Fibroblast of upper back skin (primary cell): ENCODE measurements around the gene COBLL1.
A peak's percentile ranks its signal among the peaks of the same experiment; 100 is the strongest.

ENCODE experiments used
- DNase-seq: peaks from one replicate; pipeline ENCODE4 v3.0.0-alpha.2; 2013

Gene COBLL1

DNA sequence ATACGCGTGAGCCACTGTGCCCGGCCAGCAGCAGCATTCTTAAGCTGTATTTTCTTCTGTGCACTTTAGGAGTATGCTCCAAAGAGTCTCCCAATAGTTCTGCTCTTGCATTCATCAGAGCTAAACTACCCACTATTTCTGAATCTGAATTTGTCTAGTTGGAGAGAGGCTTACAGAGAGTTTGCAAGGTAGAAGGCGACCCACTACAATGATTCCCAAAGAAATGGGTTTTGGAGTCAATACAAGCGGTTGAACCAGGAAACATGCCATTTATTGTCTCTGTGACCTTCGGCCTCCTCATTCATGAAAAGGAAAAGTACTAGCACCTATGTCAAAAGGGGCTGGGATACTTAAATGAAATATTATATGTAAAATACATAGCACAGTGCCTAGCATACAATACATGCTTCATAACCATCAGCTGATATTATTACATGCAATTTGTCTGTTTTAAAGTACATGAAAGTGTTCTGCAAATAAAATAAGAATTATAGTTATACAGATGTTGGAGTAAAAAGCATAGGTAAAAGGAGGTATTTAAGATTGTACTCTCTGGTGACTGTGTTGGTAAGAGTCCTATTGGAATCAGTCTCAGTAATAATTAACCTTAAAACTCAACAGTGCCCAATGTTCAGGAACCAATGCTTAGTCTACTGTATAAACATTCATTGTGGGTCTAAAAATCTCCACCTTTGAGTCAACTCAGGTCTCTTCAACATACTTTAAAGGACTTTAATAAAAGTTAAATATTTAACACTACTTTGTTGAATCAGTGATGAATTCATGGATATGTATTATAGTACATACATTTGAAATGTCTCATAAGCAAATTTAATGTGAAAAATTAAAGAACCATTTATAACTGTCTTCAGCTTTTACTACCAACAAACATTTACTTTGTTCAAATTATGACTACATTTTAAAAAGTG is 130.5 kb downstream of the COBLL1 start:
- DNase-seq, result no peak

DNA sequence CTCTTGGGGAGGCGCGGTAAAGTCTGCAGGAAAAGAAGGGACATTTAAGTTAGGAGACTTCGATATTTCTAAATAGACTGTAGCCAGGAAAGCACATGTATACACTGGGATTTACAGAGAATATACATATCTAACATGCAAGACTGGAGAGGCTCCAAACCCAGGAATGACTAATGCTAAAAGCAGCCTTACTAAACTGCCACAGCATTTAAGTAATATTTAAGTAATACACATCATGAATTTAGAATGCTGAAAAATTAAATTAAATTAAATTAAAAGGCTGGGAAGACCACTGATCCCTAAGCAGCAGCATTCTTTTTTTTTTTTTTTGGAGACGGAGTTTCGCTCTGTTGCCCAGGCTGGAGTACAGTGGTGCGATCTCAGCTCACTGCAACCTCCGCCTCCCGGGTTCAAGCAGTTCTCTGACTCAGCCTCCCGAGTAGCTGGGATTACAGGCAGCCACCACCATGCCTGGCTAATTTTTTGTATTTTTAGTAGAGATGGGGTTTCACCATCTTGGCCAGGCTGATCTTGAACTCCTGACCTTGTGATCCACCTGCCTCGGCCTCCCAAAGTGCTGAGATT is 131.3 kb downstream of the COBLL1 start:
- DNase-seq, result peak; percentile 86

DNA sequence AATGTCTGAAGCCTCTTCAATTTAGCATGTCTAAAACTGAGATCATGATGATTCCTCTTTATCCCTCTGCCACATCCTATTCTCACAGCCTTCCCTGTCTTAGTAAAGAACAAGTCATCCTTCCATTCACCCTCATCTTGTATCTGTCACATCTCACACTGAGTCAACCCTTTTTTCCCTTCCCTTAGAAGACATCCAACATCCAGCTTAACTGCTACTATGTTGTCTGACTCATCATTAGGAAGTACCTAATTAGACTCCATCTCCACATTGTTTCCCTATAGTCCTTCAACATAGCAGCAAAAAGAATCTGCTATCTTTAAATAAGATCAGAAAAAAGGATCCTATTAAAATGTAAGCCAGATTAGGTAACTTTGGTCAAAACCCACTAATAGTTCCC is 135.1 kb downstream of the COBLL1 start:
- DNase-seq, result peak; percentile 83

DNA sequence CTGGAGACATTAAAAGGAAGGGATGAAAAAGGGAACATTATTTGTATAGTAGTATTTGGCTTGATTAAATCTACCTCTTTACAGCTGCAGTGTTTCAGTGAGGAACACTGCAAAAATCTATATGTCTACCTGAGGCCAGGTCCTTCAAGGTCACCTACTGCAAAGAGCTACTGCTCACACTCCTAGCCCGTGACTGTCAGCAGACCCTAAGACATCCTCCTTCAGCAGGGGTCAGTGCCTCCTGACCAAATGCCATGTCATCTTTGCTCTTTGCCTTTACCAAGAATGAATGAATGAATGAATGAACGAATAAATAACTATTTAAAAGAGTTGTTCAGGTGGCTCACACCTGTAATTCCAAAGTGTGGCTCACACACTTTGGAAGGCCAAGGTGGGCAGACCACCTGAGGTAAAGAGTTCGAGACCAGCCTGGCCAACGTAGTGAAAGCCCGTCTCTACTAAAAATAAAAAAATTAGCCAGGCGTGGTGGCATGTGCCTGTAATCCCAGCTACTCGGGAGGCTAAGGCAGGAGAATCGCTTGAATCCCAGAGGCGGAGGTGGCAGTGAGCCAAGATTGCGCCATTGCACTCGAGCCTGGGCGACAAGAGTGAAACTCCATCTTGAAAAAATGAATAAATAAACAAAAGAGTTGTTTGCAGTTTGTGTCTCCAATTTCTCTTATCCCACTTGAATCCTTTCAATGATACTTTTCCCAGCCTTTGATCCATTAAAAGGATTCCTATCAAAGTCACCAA is 136.0 kb downstream of the COBLL1 start:
- no peak for DNase-seq

DNA sequence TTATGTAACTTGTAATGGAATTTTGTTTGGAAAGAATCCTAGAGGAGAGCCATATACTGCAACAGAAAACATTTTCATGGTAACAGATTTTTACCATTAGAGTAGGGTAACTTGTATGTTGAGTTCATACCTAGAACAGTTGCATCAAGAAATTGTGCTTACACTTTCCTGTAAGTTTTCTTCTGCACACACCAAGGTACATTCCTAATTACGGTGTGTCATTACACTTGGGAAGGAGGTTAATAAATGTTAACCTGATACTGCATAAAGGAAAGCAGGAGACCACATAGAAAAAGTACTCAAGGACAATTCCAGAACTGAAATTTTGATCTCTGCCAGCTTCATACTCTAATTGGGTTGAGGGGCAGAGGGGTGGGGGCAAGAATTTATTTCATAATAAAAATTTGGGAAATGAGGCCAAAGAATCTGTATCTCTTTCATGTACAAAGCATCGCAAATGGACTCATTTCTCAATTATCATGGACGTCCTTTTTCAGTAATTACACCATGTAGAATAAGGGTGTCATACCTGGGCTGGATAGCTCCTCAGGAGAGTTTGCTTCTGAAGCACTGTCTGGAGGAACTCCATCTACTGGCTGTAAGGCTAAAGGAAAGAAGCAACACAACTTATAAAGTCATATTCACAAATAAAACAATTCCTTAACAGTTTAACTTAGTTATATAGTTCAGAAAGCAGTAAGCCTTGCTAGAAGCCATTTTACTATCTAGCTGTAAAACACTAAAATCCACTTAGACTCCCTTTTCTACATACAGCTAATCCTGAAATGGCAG is 137.5 kb downstream of the COBLL1 start:
- DNase-seq, result no peak

DNA sequence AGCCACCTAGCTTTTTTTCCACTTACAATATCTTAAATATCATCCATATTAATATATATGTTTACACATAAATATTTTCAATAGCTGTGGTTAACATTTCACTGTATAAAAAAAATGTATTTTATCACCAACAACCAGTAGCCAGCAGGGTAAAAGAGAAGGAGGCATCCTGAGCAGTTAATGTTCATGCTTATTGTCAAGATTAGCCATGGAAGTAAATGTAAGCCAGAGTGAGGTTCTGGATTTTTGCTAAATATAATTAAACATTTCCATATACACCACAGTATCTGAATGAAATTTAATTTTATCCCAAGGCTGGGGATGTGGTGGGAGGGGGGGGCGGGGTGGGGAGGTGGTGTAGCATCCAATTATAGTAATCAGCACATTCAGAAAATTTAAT is 140.1 kb downstream of the COBLL1 start:
- no peak for DNase-seq

DNA sequence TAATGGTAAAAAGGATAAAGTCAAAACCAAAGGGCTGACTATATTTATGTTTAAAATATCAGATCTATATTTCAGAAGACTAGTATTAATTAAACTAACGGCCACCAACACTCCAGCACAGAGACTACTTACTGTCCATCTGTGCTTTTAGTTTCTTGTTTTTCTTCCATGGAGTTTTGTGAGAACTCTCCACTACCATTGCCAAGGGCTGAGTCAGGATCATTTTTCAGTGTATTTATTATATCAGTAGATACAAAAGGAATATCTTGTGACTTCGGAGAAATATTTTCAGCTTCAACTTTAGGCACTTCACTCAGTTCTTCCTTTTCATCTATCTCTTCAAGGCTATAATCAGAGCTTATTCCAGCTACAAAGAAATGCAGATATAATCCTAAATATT is 141.2 kb downstream of the COBLL1 start:
- no peak for DNase-seq

DNA sequence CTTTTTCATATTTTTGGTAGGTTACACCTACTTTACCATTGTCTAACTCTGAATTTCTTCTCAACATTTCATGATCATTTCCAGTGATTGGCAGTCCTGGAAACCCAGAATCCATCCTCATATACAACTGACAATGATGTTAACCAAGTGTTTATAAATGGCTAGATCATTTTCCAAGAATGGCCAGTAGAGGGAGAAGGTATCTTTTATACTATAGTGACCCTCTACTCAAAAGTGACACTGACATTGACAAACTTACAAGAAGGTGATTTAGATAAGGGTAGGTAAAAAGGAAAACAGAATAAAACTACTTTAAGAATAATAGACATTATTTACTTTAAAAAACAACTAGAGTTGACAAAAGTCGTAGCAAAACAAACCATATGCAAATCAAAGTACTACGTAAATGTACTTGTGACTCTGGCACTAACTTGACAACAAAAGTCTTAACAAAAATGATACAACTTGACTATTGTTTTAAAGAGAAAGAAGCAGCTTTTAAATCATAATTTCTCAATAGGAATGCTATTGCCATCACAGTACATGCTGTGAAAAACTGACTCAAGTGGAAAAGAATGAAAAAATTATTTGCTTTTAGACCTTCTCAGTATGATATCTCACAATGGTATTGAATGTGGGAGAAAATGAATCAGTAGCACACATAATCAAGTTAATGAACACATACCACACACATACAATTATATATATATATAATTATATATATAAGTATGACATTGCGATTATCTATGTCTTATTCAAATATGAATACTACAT is 143.7 kb downstream of the COBLL1 start:
- DNase-seq, result no peak

DNA sequence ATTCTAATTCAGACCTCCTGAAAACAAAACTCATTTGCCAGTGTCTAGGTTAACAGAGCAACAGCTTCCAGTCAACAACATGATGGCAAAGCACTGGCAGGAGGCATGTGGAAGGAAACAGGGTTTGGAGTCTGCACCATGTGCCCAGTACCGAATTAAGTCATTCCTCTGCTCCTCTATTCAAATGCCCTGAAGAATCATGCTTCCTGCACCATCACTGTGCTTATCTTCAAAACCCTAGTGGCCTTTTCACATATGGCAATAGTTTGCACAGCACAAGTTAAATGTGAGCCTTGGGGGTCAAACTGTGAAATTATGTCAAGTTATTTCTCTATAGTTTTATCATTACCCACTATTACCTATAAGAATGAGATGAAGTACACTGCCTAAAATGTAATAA is 145.0 kb downstream of the COBLL1 start:
- no peak for DNase-seq

DNA sequence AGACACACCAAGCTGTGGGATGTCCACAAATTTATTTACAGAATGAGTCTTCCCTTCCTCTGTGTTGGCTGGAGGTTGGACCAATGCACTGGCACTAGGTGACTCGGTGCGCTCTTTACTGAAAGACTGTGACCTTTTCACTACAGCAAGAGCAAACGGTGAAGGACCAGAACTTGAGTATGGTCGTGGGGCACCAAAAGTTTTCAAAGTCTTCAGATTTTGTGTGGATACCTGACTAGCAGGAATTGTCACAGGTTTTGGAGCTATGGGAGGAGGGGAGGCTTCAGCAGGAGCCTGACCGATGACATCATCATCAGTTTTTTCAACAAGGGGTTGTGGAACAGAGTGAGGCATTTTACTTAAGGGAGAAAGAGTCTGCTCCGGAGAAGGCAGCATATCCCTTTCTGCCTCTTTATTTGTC is 147.3 kb downstream of the COBLL1 start:
- no peak for DNase-seq

DNA sequence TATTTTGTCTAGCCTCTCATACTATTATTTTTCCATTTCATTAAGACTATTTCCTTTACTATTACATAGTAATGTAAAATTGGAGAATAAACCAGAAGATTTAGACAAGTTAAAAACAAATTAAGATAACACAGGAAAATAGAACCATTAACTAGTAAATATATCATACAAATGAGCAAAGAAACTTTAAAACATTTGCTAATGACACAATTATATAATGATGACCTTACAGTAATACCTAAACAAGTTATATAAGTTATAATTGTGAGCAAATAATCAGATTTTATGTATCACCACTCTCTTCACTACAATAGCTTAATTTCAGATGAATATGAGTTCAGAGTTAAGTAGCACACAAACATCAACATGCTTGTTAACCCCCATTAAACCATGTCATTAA is 147.8 kb downstream of the COBLL1 start:
- no peak for DNase-seq

DNA sequence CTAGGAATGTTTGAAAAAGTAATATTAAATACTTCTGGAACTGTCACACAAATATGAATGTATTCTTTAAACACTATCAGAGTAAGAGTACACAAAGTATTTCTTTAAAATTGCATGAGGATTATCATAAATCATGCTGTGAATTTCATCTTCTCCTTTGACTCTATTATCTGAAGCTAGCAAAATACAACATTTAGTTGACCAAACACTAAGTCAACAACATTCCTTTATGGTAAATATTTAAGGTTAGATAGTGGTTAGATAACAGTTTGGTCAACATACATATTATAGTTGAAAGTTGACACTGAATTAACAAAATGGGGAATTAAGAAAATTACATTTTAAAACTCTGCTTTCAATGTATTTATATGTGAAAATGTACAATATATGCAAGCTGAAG is 148.2 kb downstream of the COBLL1 start:
- no peak for DNase-seq

DNA sequence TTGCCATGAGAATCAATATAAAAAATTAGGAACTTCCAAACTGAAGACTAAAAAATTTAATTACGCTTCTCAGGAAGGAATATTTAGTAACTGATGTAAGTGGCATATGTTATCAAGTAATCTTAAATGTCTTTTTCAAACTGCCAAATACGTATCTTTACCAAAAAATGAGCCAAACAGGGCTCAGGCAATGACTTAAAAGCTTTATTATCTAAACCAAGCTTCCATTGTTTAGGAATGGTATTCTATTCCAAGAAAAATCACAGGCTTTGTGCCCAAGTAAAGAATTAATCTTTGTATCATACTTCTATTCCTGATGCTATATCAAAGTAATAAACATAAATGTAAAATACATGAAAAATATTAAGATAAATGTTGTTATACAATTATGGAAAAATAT is 148.7 kb downstream of the COBLL1 start:
- no peak for DNase-seq

DNA sequence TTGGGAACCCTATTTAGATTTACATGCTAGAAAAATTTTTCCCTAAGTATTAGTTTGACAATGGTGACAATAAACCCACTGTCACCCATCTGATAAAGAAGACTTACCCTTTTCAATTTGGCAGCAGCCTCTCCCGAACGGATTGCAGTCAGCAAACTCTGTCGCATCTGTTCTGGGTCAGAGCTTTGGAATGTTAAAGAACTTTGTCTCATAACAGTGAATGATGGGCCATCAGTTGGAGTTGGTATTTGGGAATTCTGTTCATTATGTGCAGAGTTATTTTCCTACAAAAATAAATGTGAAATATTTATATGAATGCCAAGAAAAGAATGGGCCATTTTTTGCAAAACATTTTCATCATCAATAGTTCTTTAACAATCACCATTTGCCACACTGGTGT is 149.5 kb downstream of the COBLL1 start:
- DNase-seq, result peak; percentile 44

DNA sequence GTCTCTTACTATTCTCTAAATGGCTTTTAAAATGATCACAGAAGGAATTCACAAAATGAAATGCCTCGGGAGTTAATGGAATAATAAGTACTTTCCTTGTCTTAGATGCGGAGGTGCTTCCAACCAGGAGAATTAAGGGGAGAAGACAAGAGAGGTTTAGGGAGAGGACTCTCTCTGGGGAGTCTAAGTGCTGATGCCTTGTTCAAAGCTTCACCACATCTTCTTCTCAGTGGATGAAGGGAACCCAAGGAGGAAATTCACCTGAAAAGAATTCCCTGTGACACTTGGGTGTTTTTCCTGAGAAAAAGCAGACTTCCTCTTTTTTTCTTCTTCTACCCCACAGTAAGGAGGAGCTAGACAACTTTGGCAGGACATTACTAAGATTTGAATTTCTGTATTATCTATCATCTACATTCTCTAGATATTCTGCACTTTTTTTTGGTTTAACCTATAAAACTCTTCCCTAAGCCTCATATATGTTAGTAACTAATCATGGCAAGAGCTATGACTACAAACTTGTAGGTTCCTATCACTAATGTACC is 150.2 kb downstream of the COBLL1 start:
- no peak for DNase-seq

DNA sequence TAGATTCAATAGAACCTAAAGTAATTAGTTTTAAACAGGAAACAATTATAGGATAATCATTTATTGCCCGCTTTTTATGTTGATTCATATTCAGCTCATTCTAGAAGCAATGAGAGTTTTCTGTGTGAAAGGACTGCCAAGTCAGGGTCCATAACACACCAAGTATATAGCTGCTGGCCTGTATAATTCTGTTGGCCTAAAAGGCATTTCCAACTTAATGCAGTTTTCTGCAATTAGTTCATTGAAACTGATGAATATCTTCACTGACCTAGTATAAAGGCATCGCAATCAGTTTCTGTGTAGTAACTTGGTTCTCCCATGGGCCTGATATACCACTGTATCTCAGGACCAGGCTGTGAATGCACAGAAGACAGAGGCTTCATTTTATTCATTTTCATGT is 151.3 kb downstream of the COBLL1 start:
- no peak for DNase-seq

DNA sequence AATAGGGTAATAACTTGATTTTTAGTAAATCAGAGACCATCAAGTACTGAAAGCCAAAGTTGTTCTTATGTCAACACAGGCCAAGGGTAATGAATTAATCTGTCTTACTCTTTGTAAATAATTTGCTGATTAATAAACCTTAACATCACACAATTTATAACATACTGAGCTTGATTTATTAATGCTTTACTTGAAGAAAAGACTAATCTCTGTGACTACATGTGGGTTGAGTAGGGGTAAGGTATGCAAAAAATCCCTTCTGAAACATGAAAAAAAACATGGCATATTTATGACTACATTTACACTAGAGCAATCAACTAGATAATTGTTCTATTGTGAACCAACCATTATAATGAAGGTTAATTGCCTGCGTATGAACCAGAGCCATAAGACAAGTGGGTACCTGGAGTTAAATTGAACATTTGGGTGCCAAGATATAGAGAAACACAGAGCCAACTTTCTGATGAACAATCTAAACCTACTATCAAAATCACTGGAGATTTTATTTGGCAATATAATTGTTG is 152.7 kb downstream of the COBLL1 start:
- no peak for DNase-seq

DNA sequence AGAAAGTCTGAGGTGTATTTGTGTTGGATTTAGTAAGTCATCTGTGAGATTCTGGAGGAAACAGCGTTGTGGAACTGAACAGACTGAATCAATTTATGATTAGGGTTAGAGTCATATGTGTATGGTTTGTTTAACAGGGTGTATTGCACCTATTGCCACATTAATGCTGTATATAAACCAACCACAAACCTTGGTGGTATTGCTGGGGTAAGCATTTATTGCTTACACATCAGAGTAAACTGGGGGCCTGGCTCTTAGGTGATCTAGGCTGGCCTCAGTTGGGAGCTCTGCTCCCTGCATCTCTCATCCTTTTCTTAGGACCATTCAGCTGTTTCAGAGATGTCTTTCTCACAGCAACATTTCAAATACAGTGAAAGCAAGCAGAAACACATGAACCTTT is 160.6 kb downstream of the COBLL1 start:
- no peak for DNase-seq

DNA sequence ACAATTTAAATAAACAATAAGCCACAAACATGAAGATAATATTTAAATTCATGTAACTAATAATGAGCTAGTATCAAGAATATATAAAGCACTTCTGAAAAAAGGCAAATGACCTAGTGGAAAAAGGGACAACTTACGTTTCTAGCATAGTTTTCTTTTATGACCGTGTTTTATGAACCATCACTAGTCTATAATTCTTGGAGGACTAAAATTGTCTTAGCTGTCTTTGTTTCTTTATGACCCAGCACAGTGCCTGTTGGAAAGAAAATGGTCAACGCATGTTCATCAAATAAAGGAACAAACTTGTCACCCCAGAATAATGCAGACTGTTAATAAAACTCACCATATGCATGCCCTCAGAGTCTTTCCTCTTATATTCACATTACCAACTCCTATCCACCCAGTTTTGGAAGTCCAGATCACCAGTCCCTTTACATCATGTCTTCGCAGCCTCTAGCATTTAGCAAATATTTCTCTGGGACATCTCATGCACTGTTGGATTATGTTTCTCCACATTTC is 162.9 kb downstream of the COBLL1 start:
- no peak for DNase-seq

DNA sequence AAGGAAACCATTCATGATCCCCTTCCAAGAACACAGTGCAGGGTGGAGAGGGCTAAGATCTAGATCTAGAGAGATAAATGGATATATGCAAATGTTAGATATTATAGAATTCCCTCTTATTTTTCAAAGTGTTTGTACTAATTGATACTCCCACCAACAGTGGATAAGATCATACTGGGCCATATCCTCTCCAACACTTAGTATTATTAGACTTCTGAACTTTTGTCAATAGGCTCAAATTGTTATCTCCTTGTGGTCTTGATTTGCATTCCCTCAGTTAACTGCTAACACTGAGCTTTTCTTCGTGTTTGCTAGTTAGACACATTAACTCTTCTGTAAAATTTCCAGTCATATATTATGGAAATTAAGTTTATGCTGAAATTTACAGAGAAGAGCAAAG is 163.9 kb downstream of the COBLL1 start:
- DNase-seq, result no peak

DNA sequence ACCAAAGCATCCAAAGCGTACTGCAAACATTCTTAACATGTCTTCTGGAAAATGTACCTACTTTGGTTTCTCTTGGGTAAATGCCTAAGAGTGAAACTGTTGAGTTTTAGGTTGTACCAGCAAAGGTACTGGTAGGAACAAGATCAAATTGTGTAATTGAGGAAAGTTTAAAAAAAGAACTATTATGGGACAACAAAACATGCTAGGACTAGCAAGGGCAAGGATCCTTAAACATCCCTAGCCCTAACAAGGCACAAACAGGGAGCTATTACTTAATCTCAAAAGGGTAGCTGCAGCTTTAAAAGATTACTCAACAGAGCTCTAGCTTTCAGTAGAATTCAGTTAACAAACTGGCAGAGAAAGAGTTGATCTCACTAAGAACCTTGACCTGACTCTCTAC is 164.4 kb downstream of the COBLL1 start:
- no peak for DNase-seq
